Activated CD4-positive, alpha-beta memory T cell treated with anti-CD3 and anti-CD28 coated beads for 36 hours (primary cell): ENCODE data around the gene CLIP3. TPM values are rescaled to one million over a fixed set of nuclear protein-coding genes. Genes with fewer than 3 reads are reported as not detected.
"Not testable (repeated sequence)": the region's sequence is repeated elsewhere in the genome, so short reads cannot be mapped to it uniquely, and the experiment has no call there.

Experiments used
- CTCF ChIA-PET: fragments of 350-600 bp; sonication (Branson Sonifier 250); formaldehyde crosslinking; loops from one replicate; lab custom pipeline; 2021; ENCODE audit warnings: antibody characterized with exemption, inconsistent platforms; lab: Charles Lee
- POLR2A ChIA-PET: fragments of 350-600 bp; sonication (Branson Sonifier 250); formaldehyde crosslinking; loops from one replicate; lab custom pipeline; 2021; ENCODE audit warnings: antibody characterized with exemption; lab: Charles Lee
- DNase-seq: peaks from one replicate; pipeline ENCODE4 v3.0.0-alpha.2; 2020
- H3K27ac Mint-ChIP-seq: one replicate; pipeline ENCODE4 v1.8.0; 2021; ENCODE audit warnings: mixed read lengths
- H3K27me3 Mint-ChIP-seq: one replicate; pipeline ENCODE4 v1.8.0; 2021; ENCODE audit warnings: mixed read lengths
- H3K36me3 Mint-ChIP-seq: one replicate; pipeline ENCODE4 v1.8.0; 2021; ENCODE audit warnings: mixed read lengths
- H3K4me1 Mint-ChIP-seq: one replicate; pipeline ENCODE4 v1.8.0; 2021; ENCODE audit warnings: low read depth, mixed read lengths
- H3K4me3 Mint-ChIP-seq: one replicate; pipeline ENCODE4 v1.8.0; 2021; ENCODE audit warnings: mild to moderate bottlenecking, mixed read lengths
- H3K9me3 Mint-ChIP-seq: one replicate; pipeline ENCODE4 v1.8.0; 2021; ENCODE audit warnings: mixed read lengths
- intact Hi-C: fragments of 100-400 bp; cut with micrococcal nuclease; formaldehyde crosslinking; loops from one replicate; pipeline ENCODE4 v1.15.1; 2023
- total RNA-seq, 2 experiments: library from RNA; stranded (reverse); gene quantifications; one replicate each; pipeline ENCODE4 v1.2.3, GENCODE V29; 2021

The CLIP3 gene
- total RNA-seq, 2 experiments from 2014 or later = 0.12 to 0.44 TPM

DNA sequence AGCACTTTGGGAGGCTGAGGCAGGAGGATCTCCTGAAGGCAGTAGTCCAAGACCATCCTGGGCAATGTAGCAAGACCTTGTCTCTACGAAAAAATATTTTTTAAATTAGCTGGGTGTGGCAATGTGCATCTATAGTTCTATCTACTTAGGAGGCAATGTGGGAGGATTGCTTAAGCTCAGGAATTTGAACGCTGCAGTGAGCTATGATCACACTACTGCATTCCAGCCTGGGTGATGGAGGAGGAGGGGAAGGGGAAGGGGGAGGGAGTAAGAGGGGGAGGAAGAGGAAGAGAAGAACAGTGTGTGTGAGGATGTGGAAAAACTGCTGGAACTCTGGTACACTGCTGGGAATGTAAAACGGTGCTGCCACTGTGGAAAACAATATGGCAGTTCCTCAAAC is 9.2 kb upstream of the CLIP3 start:
- Mint-ChIP-seq H3K9me3 (no peaks in the 10 kb centered on the region), H3K27ac (no peak overlapping the region), H3K4me3 (no peak overlapping the region), H3K27me3 (no peaks in the 10 kb centered on the region), H3K36me3 (peaks cover 5% of the 10 kb centered on the region), H3K4me1 (peaks cover 5% of the 10 kb centered on the region)
- no peak for DNase-seq
- POLR2A ChIA-PET = no interaction called here
- intact Hi-C loops = no loop called here
- CTCF ChIA-PET = no interaction called here

DNA sequence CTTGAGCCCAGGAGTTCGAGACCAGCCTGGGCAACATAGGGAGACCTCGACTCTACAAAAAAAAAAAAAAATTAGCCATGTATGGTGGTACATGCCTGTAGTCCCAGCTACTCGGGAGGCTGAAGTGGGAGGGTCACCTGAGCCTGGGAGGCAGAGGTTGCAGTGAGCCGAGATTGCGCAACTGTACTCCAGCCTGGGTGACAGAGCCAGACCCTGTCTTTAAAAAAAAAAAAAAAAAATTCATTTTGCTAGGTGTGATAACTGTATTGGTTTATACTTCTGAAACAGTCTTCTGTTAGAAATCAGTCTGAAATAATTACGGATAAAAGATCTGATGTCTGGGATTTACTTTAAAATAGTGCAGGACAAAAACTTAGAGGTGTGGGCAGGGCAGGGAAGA is 8.4 kb upstream of the CLIP3 start:
- H3K4me3 Mint-ChIP-seq, POLR2A ChIA-PET, intact Hi-C loops, H3K36me3 Mint-ChIP-seq, H3K27ac Mint-ChIP-seq, H3K9me3 Mint-ChIP-seq, CTCF ChIA-PET, H3K27me3 Mint-ChIP-seq, DNase-seq, H3K4me1 Mint-ChIP-seq: not testable (repeated sequence)

GRCh38 chr19:36040495-36040894 is 7.8 kb upstream of the CLIP3 start:
- Mint-ChIP-seq H3K4me3 (no peak overlapping the region), H3K27ac (no peak overlapping the region), H3K9me3 (no peaks in the 10 kb centered on the region), H3K27me3 (no peaks in the 10 kb centered on the region), H3K36me3 (no peaks in the 10 kb centered on the region), H3K4me1 (peaks cover 11% of the 10 kb centered on the region)
- intact Hi-C loops = no loop called here
- POLR2A ChIA-PET = no interaction called here
- no peak for DNase-seq
- CTCF ChIA-PET = no interaction called here

- Mint-ChIP-seq H3K36me3 (peaks cover 29% of the 10 kb centered on the region), H3K9me3 (no peaks in the 10 kb centered on the region), H3K4me3 (no peak overlapping the region), H3K27ac (no peak overlapping the region), H3K27me3 (no peaks in the 10 kb centered on the region), H3K4me1 (peaks cover 30% of the 10 kb centered on the region)
- ChIA-PET POLR2A (interaction anchor here (0.6 kb wide), 1 partner anchor 12 kb away, joined by 3 read pairs; no protein-coding TSS in a partner anchor), CTCF (no interaction called here)
- intact Hi-C loops = no loop called here
- DNase-seq = no peak
Measured at GRCh38 chr19:36031308-36031707, 1.4 kb downstream of the CLIP3 start.

DNA sequence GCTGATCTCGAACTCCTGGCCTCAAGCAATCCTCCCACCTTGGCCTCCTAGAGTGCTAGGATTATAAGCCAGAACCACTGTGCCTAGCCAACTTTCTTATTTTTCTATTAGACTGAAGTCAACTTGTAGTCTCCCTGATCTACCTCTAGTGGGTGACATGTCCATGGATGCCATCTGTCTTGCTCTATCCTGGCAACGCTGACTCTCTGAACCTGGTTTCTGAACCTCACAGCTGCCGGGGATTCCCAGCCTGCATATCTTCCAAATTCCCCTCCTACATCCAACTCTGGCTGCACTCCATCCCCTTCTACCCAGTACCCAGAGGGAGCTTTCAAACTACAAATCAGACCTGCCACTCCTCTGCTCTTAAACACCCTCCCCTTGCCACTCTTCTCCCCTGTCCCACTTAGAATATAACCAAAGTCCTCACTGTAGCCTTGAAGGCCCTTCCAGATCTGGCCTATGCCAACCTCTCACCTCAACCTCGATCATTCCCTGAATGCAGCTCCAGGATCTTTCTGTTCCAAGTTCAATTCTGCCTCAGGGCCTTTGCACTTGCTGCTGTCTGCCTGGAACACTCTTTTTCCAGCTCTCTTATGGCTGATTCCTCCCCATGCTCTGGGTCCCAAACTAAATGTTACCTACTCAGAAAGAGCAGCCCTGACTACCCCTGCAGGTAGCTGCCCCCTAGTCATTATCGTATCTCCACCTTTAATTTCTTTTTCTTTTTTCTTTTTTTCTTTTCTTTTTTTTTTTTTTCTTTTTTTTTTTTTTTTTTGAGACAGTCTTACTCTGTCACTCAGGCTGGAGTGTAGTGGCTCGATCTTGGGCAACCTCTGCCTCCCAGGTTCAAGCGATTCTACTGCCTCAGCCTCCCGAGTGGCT is 2.2 kb downstream of the CLIP3 start:
- Mint-ChIP-seq H3K36me3 (peaks cover 29% of the 10 kb centered on the region), H3K9me3 (no peaks in the 10 kb centered on the region), H3K4me3 (no peak overlapping the region), H3K4me1 (peaks cover 24% of the 10 kb centered on the region), H3K27ac (no peak overlapping the region), H3K27me3 (no peaks in the 10 kb centered on the region)
- ChIA-PET CTCF (no interaction called here), POLR2A (interaction anchor here (0.6 kb wide), 1 partner anchor 13 kb away, joined by 3 read pairs; no protein-coding TSS in a partner anchor)
- DNase-seq = no peak
- intact Hi-C loops = no loop called here

DNA sequence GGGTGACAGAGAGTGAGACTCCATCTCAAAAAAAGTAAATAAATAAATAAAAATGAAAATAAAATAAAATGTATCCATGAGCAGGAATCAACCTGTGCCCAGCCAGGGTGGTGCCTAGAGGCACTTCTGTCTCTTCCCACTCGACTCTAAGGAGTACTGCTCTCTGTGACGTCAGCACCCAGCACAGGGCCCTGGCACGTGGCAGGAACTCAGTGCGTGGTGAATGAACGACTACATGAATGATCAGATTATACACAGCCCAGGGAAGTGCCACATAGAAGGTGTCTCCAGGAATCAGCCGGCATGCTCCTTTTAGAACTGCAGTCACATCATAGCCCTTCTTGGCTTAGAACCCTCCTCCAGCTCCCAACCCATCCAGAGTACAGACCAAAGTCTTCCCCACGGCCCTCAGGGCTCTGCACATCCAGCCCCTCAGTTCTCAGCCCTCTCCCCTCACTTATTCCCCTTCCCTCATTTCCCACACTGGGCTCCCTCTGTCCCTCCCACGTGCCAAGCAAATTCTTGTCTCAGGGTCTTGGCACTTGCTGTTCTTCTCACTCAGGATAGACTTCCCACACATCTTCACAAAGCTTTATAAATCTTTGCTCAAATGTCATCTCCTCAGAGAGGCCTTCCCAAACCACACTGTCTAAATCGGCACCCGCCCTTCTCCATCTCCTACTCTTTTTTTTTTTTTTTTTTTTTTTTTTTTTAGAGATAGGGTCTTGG is 4.2 kb downstream of the CLIP3 start:
- intact Hi-C loops = loop anchor here (10.0 kb wide), 1 partner anchor 924 kb away; no protein-coding TSS in a partner anchor
- H3K27me3 Mint-ChIP-seq = no peaks in the 10 kb centered on the region
- no peak for DNase-seq
- H3K9me3 Mint-ChIP-seq = no peaks in the 10 kb centered on the region
- ChIA-PET POLR2A (interaction anchor here (0.8 kb wide), 1 partner anchor 33 kb away, joined by 3 read pairs; no protein-coding TSS in a partner anchor), CTCF (no interaction called here)
- no peak overlapping the region for H3K27ac Mint-ChIP-seq
- peaks cover 19% of the 10 kb centered on the region for H3K36me3 Mint-ChIP-seq
- peaks cover 10% of the 10 kb centered on the region for H3K4me1 Mint-ChIP-seq
- no peak overlapping the region for H3K4me3 Mint-ChIP-seq

GRCh38 chr19:36027696-36028095 is 5.0 kb downstream of the CLIP3 start:
- intact Hi-C loops = loop anchor here (10.0 kb wide), 1 partner anchor 923 kb away; no protein-coding TSS in a partner anchor
- Mint-ChIP-seq H3K36me3 (peaks cover 24% of the 10 kb centered on the region), H3K4me1 (peaks cover 5% of the 10 kb centered on the region), H3K27me3 (no peaks in the 10 kb centered on the region), H3K9me3 (no peaks in the 10 kb centered on the region), H3K4me3 (no peak overlapping the region), H3K27ac (no peak overlapping the region)
- POLR2A ChIA-PET = no interaction called here
- DNase-seq = no peak
- CTCF ChIA-PET = no interaction called here

- Mint-ChIP-seq H3K4me3 (no peak overlapping the region), H3K27me3 (no peaks in the 10 kb centered on the region), H3K27ac (no peak overlapping the region), H3K36me3 (peaks cover 21% of the 10 kb centered on the region), H3K4me1 (no peaks in the 10 kb centered on the region), H3K9me3 (no peaks in the 10 kb centered on the region)
- ChIA-PET CTCF (no interaction called here), POLR2A (no interaction called here)
- intact Hi-C loops = loop anchor here (10.0 kb wide), 1 partner anchor 921 kb away; no protein-coding TSS in a partner anchor
- no peak for DNase-seq
Measured at GRCh38 chr19:36026091-36026876, 6.4 kb downstream of the CLIP3 start.

DNA sequence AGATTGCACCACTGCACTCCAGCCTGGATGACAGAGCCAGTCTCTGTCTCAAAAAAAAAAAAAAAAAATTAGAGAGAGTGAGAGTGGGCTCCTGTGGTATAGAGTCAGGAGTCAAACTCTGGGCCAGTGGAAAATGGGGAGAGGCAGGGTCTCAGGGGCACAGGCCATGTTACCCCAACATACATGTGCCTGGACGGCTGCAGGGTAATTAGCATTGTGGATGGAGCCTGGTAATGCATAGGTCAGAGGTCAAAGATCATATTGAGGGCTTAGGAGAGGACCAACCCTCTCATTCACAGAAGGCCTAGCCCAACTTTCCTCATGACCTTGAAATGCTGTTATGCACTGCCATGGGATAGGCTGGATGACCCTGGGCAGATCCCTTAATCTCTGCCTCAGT is 7.1 kb downstream of the CLIP3 start:
- no peaks in the 10 kb centered on the region for H3K4me1 Mint-ChIP-seq
- intact Hi-C loops = loop anchor here (10.0 kb wide), 1 partner anchor 921 kb away; no protein-coding TSS in a partner anchor
- H3K4me3 Mint-ChIP-seq = no peak overlapping the region
- ChIA-PET CTCF (no interaction called here), POLR2A (no interaction called here)
- H3K36me3 Mint-ChIP-seq = peaks cover 22% of the 10 kb centered on the region
- H3K27ac Mint-ChIP-seq = no peak overlapping the region
- no peaks in the 10 kb centered on the region for H3K9me3 Mint-ChIP-seq
- DNase-seq = no peak
- no peaks in the 10 kb centered on the region for H3K27me3 Mint-ChIP-seq

- POLR2A ChIA-PET = no interaction called here
- no peaks in the 10 kb centered on the region for H3K9me3 Mint-ChIP-seq
- H3K4me3 Mint-ChIP-seq = no peak overlapping the region
- no peaks in the 10 kb centered on the region for H3K27me3 Mint-ChIP-seq
- CTCF ChIA-PET = no interaction called here
- no peak overlapping the region for H3K27ac Mint-ChIP-seq
- H3K4me1 Mint-ChIP-seq = no peaks in the 10 kb centered on the region
- intact Hi-C loops = loop anchor here (10.0 kb wide), 1 partner anchor 919 kb away; no protein-coding TSS in a partner anchor
- DNase-seq = no peak
- peaks cover 15% of the 10 kb centered on the region for H3K36me3 Mint-ChIP-seq
Measured at GRCh38 chr19:36023432-36023831, 9.2 kb downstream of the CLIP3 start.

DNA sequence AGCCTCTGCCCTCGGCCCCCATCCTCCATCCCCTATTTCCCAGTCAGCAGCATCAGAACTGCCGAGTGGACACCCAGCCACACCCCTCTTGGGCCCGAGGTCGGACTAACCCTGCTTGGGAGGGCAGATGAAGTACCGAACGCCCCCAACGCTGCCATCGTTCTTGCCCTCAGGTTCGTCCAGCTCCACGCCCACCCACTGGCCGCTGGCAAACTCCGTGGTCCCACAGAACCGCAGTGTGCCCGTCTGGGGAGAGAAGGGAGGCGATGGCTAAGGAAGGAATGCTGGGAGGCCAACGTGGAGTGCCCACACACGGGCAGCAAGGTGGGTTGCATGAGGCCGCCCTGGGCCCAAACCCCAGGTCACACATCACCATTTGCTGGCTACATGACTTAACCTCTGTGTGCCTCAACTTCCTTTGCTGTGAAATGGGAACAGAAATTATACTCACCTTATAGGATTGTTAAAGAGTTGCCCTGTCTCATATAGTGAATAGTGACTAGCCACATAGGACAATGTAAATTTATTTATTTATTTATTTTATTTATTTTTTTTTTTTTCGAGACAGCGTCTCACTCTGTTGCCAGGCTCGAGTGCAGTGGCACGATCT is 13.5 kb downstream of the CLIP3 start:
- POLR2A ChIA-PET = no interaction called here

More for the DNA sequence above, 13.5 kb downstream of the CLIP3 start:
- intact Hi-C loops = no loop called here
- DNase-seq = no peak
- H3K27me3 Mint-ChIP-seq = no peaks in the 10 kb centered on the region
- peaks cover 15% of the 10 kb centered on the region for H3K36me3 Mint-ChIP-seq
- CTCF ChIA-PET = no interaction called here
- no peaks in the 10 kb centered on the region for H3K9me3 Mint-ChIP-seq
- H3K4me3 Mint-ChIP-seq = no peak overlapping the region
- H3K27ac Mint-ChIP-seq = no peak overlapping the region
- H3K4me1 Mint-ChIP-seq = peaks cover 17% of the 10 kb centered on the region
